CD4-positive, alpha-beta T cell treated with Interleukin-15 for 4 hours (primary cell): Measurements from ENCODE around the gene CDHR5.

ENCODE experiments used
- DNase-seq: peaks from one replicate; pipeline ENCODE4 v3.0.0-alpha.2; 2020; ENCODE audit warnings: low spot score

CDHR5 gene

DNA sequence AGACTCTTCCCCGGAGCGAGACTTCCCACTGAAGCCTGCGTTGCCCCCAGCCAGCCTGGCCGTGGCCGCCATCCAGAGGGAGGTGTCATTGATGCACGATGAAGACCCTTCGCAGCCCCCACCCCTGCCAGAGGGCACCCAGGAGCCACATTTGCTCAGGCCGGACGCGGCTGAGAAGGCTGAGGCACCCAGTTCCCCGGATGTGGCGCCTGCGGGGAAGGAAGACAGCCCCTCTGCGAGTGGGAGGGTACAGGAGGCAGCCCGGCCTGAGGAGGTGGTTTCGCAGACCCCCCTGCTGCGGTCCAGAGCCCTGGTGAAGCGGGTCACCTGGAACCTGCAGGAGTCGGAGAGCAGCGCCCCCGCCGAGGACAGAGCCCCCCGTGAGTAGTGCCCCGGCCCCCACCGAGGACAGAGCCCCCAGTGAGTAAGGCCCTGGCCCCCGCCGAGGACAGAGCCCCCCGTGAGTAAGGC lies 15.4 kb downstream of the CDHR5 start:
- DNase-seq = no peak

DNA sequence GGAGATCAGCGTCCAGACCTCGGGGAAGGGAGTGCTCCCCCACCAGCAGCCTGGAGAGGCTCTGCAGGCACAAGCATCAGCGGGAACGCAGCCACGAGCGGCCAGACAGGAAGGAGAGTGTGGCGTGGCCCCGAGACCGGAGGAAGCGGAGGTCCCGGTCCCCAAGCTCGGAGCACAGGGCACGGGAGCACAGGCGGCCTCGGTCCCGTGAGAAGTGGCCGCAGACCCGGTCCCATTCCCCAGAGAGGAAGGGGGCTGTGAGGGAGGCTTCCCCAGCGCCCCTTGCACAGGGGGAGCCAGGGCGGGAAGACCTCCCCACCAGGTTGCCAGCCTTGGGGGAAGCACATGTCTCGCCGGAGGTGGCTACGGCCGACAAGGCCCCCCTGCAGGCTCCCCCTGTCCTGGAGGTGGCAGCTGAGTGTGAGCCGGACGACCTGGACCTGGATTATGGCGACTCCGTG lies 15.9 kb downstream of the CDHR5 start:
- no peak for DNase-seq

DNA sequence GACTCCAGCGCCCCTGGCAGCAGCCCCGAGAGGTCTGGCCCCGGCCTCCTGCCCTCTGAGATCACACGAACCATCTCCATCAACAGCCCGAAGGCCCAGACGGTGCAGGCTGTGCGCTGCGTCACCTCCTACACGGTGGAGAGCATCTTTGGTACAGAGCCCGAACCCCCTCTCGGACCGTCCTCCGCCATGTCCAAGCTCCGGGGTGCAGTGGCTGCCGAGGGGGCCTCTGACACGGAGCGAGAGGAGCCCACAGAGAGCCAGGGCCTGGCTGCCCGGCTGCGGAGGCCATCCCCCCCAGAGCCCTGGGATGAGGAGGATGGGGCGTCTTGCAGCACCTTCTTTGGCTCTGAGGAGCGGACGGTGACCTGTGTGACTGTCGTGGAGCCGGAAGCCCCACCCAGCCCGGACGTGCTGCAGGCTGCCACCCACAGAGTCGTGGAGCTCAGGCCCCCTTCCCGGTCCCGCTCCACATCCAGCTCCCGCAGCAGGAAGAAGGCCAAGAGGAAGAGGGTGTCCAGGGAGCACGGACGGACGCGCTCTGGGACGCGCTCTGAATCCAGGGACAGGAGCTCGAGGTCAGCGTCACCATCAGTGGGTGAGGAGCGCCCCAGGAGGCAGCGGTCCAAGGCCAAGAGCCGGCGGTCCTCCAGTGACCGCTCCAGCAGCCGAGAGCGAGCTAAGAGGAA lies 16.6 kb downstream of the CDHR5 start:
- no peak for DNase-seq

DNA sequence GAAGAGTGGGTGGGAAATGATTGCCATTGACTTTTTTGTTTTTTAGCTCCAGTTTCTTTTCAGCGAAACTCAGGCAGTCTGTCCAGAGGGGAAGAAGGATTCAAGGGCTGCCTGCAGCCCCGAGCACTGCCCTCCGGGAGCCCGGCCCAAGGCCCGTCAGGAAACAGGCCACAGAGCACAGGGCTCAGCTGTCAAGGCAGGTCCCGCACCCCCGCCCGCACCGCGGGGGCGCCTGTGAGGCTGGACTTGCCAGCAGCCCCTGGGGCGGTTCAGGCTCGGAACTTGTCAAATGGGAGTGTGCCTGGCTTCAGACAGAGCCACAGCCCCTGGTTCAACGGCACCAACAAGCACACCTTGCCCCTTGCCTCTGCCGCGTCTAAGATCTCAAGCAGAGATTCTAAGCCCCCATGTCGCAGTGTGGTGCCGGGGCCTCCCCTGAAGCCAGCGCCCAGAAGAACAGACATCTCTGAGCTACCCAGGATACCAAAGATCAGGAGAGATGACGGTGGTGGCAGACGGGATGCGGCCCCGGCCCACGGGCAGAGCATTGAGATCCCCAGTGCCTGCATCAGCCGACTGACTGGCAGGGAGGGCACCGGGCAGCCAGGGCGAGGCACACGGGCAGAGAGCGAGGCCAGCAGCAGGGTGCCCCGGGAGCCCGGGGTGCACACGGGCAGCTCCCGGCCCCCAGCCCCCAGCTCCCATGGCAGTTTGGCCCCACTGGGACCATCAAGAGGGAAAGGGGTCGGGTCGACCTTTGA lies 17.6 kb downstream of the CDHR5 start:
- no peak for DNase-seq

DNA sequence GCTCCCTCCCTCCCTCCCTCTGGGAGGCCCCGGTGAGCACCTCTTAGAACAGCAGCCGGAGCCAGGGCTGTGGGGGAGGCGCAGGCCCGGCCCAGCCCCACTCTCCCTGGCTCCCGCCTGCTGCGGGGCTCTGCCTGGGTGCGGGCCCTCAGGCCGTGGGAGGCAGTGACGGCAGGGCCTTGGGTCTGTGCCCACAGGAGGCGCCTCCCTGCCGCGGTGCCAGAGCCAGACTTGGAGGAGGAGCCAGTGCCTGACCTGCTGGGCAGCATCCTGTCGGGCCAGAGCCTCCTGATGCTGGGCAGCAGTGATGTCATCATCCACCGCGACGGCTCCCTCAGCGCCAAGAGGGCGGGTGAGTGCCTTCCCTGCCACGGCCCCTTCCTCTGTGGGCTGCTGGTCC lies 18.5 kb downstream of the CDHR5 start:
- no peak for DNase-seq

DNA sequence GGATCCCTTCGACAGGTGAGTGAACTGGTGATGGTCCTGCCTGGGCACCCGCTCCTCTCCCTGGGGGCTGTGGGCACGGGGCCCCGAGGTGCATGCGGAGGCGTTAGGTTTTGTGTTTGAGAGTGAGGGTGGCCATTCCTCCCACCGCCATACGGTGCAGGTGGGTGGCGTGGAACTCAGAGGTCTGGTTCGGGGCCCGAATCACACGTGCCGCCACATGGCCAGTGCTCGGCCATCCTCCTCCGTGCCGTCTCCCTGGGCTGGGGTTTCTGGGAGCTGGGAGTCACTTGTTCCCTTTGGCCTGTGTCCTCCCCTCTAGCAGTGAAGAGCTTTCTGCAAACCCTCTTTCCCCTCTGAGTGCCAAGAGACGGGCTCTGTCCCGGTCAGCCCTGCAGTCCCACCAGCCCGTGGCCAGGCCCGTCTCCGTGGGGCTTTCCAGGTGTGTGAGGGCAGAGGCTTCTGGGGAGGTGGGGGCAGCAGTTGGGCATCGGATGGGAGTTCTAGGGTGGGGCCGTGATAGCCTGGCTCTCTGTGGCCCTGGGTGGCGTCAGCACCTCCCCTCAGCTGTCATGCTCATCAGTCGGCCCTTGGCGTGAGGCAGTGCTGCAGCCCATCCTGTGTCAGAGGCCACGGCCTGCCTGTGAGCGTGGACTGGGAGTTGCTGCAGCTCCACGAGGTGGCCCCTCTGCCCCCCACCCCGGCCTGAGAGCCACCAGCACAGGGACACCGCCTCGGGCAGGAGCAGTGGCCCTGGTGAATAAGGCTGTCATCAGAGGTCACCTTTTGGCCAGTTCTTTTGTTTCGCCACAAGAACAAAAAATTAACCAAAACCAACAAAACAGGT lies 19.2 kb downstream of the CDHR5 start:
- DNase-seq = no peak

DNA sequence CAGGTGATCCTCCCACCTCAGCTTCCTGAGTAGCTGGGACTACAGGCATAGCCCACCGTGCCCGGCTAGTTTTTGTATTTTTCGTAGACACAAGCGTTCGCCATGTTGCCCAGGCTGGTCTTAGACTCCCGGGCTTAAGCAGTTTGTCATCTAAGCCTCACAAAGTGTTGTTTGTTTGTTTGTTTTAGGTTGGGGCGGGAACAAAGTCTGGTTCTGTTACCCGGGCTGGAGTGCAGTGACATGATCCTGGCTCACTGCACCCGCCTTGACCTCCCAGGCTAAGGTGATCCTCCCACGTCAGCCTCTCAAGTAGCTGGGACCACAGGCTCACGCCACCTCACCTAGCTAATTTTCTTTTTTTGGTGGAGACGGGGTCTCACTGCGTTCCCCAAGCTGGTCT lies 21.6 kb downstream of the CDHR5 start:
- DNase-seq = no peak

DNA sequence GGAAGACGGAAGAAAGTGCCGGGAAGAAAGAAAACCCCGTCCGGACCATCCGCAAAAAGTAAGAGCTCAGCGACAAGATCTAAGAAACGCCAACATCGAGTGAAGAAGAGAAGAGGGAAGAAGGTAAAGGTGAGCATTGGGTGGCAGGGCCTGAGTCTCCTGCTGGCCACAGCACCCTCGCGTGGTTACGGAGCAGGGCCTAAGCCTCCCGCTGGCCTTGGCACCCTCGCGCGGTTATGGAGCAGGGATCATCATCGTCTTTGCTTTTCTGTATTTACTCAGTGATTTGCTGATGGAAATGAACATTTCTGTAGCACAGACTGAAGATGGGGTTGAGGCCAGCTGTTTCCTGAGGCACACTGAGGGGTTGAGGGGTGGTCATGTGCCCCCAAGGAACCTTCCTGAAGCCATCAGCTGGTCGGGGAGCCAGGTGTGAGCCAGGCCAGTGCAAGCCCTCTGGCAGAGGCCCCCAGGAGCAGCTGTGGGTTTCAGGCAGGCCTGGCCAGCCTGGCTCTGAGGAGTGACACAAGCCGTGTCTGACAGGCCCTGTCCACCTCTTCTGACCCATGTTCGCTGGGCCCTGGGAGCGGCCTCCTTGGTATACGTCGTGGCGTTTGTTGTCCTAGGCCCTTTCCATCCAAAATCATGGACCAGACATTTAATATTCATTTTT lies 23.0 kb downstream of the CDHR5 start:
- DNase-seq = no peak

DNA sequence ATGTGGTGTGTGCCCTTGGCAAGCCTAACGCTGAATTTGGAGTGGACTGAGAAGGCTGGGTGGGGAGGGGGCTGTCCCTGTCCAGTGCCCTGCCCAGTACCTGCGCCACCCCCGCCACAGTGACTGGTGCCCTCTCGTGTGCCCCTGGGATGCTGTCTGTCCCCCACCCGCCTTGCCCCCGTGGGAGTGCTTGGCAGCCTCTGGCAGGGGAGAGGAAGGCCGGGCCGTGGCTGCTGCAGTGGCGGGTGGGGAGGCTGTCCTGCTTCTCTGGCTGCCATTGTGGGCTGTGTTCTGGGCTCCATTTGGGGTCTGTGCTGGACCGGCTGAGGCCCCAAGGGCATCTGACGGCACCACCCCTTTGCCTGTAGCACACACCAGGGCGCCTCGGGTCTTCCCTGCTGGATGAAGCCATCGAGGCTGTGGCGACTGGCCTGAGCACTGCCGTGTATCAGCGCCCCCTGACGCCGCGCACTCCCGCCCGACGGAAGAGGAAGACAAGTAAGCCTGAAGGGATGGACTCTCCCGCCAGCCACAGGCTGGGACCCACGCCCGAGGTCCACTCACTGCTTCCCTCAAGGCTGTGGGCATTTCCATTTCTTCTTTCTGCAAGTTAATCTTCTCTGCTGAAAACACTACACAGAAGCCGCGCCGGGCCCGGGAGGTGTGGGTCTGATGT lies 26.6 kb downstream of the CDHR5 start:
- DNase-seq = no peak

DNA sequence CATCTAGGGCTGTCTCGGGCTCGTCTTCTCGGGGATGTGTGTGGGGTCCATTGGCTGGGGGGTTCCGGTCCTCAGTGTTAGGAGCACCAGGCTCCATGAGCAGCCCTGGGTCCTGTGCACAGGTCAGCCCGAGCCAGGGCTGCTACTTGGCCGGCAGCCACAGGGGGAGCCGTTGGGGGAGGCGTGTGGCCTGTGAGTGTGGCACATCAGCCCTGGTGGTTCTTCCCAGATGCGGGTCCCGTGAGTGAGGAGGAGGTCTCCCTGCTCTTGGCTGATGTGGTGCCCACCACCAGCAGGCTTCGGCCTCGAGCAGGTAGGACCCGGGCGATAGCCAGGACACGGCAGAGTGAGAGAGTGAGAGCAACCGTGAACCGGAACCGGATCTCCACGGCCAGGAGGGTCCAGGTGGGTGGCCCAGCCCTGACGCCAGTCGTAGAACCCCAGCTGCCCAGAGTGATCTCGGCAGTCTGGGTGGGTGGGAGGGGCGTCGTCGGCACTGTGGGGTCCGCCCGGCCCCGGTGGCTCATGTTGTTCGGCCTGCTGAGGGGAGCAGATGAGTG lies 27.5 kb downstream of the CDHR5 start:
- DNase-seq = no peak

DNA sequence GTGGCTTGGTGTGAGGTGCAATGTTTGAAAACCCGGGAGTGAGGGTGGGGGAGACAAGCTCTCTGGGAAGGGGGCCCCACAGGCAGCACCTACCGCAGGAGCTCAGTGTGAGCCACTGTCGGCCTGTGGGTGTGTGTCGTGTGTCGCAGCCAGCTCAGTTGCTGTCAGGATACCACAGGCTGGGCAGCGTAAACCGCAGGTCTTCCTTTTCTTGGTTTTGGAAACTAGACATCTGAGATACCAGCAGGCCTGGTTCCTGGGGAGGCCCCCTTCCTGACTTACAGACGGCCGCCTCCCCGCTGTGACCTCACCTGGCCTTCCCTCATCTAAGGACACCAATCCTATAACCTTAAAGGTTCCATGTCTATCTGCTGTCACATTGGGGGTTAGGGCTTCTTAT lies 28.4 kb downstream of the CDHR5 start:
- DNase-seq = no peak

DNA sequence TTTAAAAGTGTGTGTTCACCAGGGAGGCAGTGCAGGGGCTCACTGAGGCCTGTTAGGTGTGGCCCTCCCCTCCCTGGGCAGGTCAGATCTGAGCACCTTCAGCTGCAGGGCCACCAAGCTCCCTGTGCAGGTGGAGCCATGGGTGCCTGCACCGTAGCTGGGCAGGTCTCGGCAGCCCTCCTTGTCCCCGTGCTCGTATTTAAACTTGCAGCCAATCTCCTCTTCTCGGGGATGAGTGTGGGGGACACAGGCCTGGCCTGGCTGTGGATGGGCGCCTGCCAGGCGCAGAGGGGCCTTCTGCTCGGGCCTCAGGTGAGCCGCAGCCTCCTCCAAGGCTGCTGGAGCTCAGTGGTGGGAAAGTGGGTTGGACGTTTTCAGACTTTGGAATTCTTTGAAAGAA lies 29.4 kb downstream of the CDHR5 start:
- DNase-seq = no peak

DNA sequence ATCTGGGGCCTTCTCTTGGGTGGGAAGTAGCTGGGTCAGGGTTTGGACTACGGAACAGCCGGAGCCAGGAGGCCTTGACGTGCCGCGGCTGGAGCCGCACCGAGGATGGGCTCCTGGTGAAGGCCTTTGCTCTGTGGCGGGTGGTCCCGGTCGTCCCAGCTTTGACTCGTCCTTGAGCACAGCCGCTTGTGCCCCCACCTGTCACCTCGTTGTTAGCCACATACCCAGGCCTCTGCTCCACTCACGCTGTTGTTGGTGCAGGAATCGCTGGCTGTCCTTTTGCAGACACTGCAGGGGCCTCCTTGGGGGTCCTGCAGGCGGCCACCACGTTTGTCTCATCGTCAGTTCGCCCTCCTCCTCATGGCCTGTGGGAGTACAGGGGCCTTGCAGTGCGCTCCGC lies 31.4 kb downstream of the CDHR5 start:
- DNase-seq = no peak

DNA sequence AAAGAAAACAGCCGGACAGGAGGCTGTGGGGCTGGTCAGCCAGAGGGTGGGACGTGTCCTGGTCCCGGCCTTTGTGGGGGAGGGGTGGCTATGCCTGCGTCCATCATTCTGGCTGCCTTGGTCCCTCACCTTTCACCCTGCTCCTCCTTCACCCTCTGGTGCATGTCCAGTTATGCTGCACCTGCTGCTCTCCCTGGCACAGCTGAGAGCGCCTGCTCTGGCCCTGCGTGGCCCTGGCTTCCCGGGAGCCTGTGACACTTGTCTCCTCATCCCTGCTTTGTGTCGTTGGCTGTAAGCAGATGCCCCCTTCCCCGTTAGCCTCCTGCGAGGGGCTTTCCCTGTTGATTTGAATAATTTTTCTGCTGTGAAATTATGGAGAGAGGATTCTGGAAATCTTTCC lies 31.8 kb downstream of the CDHR5 start:
- DNase-seq = no peak

DNA sequence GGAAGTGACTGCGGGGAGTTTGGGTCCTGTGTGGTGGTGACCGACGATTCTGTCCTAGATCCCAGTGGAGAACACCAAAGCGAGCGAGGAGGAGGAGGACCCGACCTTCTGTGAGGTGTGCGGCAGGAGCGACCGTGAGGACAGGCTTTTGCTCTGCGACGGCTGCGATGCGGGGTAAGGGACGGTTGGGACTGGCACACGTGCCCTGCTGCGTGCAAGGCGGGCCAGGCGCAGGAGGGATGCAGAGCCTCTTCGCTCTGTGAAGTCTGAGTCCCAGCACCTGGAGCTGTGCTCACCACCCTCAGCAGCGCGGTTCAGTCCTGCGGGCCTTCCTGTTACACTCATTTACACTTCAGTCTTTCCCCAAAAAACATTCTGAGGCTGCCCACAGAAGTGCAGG lies 32.3 kb downstream of the CDHR5 start:
- no peak for DNase-seq

DNA sequence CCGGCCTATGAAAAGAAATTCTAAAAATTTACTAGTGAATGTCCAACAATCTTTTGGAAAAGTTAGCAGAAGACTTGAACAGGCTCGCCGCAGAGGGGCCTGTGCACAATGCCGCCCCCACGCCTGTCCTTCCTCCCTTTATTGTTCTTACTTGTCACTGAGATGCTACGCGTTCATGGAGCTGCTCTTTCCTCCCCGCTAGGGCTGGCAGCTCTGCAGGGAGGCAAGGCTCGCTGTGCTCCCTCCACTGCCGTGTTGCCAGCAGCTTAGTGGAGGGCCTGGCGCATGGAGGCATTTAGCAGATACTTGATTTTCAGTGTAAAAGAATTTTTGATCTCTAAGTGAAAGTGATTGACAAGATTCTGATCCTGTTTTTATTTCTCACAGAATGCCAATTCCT lies 33.8 kb downstream of the CDHR5 start:
- no peak for DNase-seq

DNA sequence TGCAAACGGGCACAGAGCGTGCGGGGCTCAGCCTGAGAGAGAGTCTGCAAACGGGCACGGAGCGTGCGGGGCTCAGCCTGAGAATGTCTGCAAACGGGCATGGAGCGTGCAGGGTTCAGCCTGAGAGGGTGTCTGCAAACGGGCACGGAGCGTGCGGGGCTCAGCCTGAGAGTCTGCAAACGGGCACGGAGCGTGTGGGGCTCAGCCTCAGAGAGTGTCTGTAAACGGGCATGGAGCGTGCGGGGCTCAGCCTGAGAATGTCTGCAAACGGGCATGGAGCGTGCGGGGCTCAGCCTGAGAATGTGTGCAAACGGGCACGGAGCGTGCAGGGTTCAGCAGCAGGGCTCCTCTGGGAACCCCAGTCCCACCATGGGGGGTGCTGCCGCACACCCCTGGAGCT lies 35.0 kb downstream of the CDHR5 start:
- no peak for DNase-seq

DNA sequence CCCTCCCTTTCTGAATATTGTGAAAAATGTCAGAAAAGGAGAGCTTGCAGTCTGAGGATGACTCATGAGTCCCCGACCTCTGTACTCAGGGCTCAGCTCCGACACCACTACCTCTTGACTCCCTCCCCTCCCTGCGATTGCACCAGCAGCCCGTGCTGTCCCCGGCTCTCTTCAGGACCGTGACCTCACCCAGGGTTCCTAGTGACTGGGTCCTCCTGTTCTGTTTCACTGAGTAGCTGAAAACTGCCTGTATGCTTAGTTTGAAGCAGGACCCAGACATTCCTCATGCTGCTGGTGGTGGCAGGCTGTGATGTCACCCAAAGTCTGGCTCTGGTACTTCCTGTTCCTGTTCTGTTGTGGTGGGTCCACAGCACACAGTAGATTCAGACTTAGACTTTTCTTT lies 36.8 kb downstream of the CDHR5 start:
- peak; percentile 74 for DNase-seq

DNA sequence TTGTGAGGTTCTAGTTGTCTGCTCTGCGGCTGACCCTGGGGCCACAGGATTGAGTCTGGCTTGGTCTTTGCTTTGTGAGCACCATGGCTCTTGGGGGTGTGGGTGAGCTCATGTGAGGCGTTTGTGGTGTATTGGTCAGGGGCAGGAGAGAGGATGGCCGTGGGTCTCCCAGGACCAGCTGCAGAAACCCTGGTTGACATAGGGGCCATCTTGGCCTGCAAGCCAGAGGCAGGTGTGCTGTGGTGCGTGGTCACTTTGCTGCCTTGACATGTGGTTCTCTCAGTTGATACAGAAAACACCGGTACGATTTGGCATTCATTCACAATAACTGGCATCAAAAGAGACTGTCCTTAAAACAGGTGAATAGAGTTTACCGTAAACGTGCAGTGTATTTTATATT lies 37.2 kb downstream of the CDHR5 start:
- no peak for DNase-seq

DNA sequence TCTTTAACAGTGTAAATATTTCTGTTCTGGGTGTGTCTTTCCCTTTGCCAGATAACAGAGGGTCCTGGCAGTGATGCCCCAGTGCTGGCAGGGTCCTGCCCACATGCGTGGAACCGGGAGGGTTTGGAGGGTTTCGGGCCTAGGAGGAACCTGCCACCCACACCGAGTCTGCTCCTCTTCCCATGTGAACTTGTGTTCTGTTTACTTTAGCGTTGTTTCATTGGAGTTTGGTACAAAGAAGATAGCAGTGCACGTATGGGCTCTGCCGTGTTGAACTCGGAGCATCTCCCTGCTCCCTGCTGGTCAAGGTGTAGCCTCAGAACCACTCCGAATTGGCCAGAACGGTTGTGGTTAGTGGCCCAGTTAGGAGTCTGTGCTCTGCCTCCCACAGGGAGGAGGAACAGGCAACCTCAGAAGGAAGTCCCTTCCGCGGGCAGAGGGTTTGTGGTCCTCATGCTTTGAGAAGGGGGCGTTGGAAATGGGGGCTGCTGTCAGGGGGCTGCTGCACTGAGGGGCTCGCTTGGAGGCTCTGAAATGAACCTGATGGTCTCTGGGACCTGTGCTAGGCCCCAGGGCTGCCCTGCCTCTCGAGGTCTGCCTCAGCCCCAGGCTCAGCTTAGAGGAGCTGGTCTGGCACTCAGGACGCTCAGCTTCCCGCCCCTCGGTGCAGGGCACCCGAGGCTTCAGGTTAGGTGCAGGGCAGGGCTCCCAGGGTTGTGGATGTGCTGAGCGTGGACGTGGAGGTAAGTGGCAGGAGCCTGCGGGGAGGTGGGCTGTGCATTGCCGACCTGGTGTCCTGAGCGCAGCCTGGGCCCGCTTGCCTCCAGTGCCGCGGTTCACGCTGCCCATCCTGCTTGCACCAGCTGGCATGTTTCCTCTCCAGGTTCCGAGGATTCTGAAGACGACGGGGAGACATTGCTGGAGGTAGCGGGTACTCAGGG lies 38.1 kb downstream of the CDHR5 start:
- no peak for DNase-seq
